Gastrocnemius medialis (tissue), 4 donors: ENCODE measurements around the gene SFSWAP. TPM values are rescaled to one million over a fixed set of nuclear protein-coding genes. Genes with fewer than 3 reads are reported as not detected.
"Not testable (repeated sequence)": the region's sequence is repeated elsewhere in the genome, so short reads cannot be mapped to it uniquely, and the experiment has no call there.

ENCODE experiments used
- ATAC-seq, 2 donors: fragments of 150-250 bp; one replicate each; pipeline ENCODE4 v1.9.1; 2016
- DNase-seq, 2 donors: peaks; one replicate each; pipeline ENCODE4 v3.0.0-alpha.2; 2019
- H3K27ac ChIP-seq, 4 donors: fragments of 200-600 bp; sonication (generic); 1 replicate in 1 of 4; 2 replicates in 3 of 4; pipeline ENCODE4 v1.5.1; 2016 to 2018; ENCODE audit warnings: mild to moderate bottlenecking in 2 of 4, moderate library complexity in 1 of 4
- H3K27me3 ChIP-seq, 3 donors: fragments of 200-600 bp; sonication (generic) in 2 of 3; 1 replicate in 1 of 3; 2 replicates in 2 of 3; pipeline versions ENCODE4 v1.5.1 to v1.6.0; 2016 to 2019; ENCODE audit warnings: mild to moderate bottlenecking in 1 of 3, moderate library complexity in 1 of 3
- H3K36me3 ChIP-seq, 2 donors: fragments of 200-600 bp; sonication (generic) in 1 of 2; one replicate each; pipeline ENCODE4 v1.5.1; 2017 to 2018
- H3K4me1 ChIP-seq, 2 donors: fragments of 200-600 bp; sonication (generic) in 1 of 2; one replicate each; pipeline ENCODE4 v1.5.1; 2016 to 2017; ENCODE audit warnings: mild to moderate bottlenecking in 2 of 2
- H3K4me3 ChIP-seq, 4 donors: fragments of 200-600 bp; sonication (generic) in 3 of 4; 1 replicate in 1 of 4; 2 replicates in 3 of 4; pipeline ENCODE4 v1.5.1; 2016 to 2019; ENCODE audit warnings: mild to moderate bottlenecking in 2 of 4
- H3K9me3 ChIP-seq, 3 donors: fragments of 200-600 bp; sonication (generic) in 2 of 3; 1 replicate in 1 of 3; 2 replicates in 2 of 3; pipeline ENCODE4 v1.5.1; 2016 to 2019
- POLR2A ChIP-seq, 2 donors: fragments of 450-650 bp; IDR thresholded peaks; one replicate each; pipeline ENCODE4 v1.6.1; 2017; ENCODE audit warnings: antibody characterized with exemption in 2 of 2, mild to moderate bottlenecking in 2 of 2, moderate library complexity in 2 of 2
- in situ Hi-C, 4 donors: fragments of 200-750 bp; cut with MboI; loops; one replicate each; pipeline versions ENCODE4 v1.15.0 to v1.8.0; 2017; ENCODE audit warnings: low sequenced_read_pairs in 4 of 4
- intact Hi-C: fragments of 100-400 bp; cut with DNase I; formaldehyde crosslinking; loops from one replicate; pipeline ENCODE4 v1.15.1; 2023; ENCODE audit warnings: low total_unique reads
- total RNA-seq, 4 donors: library from RNA; depleted of rRNA; stranded (reverse); fragments of >200 nt; gene quantifications; one replicate each; pipeline versions ENCODE4 v1.1.0 to v1.2.3, GENCODE V29; 2016
- TF ChIP-seq, protein P1 (sequence below), 5 experiments: fragments of 450-650 bp in 3 of 5; fragments of 200-600 bp in 2 of 5; sonication (generic) in 2 of 5; IDR thresholded peaks in 4 of 5; conservative IDR thresholded peaks in 1 of 5; 1 replicate in 4 of 5; 2 replicates in 1 of 5; pipeline ENCODE4 v1.5.1; 2016 to 2019; ENCODE audit warnings: antibody characterized with exemption in 5 of 5, mild to moderate bottlenecking in 3 of 5, moderate library complexity in 3 of 5

Gene SFSWAP
- total RNA-seq, 4 donors from 2014 or later, result 18.0 to 29.7 (median 25.4) TPM

DNA sequence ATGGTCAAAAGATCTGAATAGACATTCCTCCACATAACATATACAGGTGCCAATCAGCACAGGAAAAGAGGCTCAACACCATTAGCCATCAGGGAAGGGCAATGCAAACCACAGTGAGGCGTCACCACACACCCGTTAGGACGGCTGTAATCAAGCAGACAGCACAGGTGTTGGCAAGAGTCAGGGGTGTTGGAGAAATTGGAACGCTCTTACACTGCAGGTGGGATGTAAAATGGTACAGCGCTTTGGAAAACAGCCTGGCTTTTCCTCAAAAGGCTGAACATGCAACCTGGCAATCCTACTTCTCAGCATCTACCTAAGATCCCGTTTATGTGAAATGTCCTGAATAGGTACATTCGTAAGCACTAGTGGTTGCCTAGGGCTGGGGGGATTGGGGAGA lies 95.8 kb downstream of the SFSWAP start:
- no peak overlapping the region for H3K27ac ChIP-seq
- ATAC-seq, result no peak

GRCh38 chr12:131808744-131809371 lies 98.0 kb downstream of the SFSWAP start:
- Histone ChIP-seq H3K9me3 (no peaks in the 10 kb centered on the region), H3K4me1 (no peaks in the 10 kb centered on the region), H3K27ac (no peak overlapping the region), H3K4me3 (peak overlapping the region in 1 of 4 donors; percentile 40), H3K36me3 (no peaks in the 10 kb centered on the region), H3K27me3 (no peaks in the 10 kb centered on the region)
- in situ Hi-C loops (no loop called here), intact Hi-C loops (no loop called here)
- DNase-seq (no peak), ATAC-seq (no peak)
- TF ChIP-seq POLR2A (IDR thresholded peaks at IDR 0.05), result no peak
- TF ChIP-seq, protein P1, sequence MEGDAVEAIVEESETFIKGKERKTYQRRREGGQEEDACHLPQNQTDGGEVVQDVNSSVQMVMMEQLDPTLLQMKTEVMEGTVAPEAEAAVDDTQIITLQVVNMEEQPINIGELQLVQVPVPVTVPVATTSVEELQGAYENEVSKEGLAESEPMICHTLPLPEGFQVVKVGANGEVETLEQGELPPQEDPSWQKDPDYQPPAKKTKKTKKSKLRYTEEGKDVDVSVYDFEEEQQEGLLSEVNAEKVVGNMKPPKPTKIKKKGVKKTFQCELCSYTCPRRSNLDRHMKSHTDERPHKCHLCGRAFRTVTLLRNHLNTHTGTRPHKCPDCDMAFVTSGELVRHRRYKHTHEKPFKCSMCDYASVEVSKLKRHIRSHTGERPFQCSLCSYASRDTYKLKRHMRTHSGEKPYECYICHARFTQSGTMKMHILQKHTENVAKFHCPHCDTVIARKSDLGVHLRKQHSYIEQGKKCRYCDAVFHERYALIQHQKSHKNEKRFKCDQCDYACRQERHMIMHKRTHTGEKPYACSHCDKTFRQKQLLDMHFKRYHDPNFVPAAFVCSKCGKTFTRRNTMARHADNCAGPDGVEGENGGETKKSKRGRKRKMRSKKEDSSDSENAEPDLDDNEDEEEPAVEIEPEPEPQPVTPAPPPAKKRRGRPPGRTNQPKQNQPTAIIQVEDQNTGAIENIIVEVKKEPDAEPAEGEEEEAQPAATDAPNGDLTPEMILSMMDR (IDR thresholded peaks at IDR 0.05 in 4 of 5, conservative IDR thresholded peaks at IDR 0.05 in 1 of 5), result no peak

More for the DNA sequence above, 95.8 kb downstream of the SFSWAP start:
- Histone ChIP-seq H3K36me3 (peaks cover 0 to 9% of the 10 kb centered on the region in 2 donors), H3K27me3 (no peaks in the 10 kb centered on the region), H3K4me3 (no peak overlapping the region), H3K4me1 (no peaks in the 10 kb centered on the region), H3K9me3 (no peaks in the 10 kb centered on the region)
- in situ Hi-C loops, result no loop called here
- intact Hi-C loops, result no loop called here
- no peak for DNase-seq
- TF ChIP-seq, protein P1 (IDR thresholded peaks at IDR 0.05 in 4 of 5, conservative IDR thresholded peaks at IDR 0.05 in 1 of 5), result no peak
- no peak for TF ChIP-seq POLR2A (IDR thresholded peaks at IDR 0.05)

DNA sequence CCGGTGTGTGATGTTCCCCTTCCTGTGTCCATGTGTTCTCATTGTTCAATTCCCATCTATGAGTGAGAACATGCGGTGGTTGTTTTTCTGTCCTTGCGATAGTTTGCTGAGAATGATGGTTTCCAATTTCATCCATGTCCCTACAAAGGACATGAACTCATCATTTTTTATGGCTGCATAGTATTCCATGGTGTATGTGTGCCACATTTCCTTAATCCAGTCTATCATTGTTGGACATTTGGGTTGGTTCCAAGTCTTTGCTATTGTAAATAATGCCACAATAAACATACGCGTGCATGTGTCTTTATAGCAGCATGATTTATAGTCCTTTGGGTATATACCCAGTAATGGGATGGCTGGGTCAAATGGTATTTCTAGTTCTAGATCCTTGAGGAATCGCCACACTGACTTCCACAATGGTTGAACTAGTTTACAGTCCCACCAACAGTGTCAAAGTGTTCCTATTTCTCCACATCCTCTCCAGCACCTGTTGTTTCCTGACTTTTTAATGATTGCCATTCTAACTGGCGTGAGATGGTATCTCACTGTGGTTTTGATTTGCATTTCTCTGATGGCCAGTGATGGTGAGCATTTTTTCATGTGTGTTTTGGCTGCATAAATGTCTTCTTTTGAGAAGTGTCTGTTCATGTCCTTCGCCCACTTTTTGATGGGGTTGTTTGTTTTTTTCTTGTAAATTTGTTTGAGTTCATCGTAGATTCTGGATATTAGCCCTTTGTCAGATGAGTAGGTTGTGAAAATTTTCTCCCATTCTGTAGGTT lies 98.8 kb downstream of the SFSWAP start:
- ATAC-seq, result not testable (repeated sequence)

GRCh38 chr12:131810726-131811125 lies 99.8 kb downstream of the SFSWAP start:
- no peak for TF ChIP-seq POLR2A (IDR thresholded peaks at IDR 0.05)
- TF ChIP-seq, protein P1 (IDR thresholded peaks at IDR 0.05 in 4 of 5, conservative IDR thresholded peaks at IDR 0.05 in 1 of 5), result no peak
- no peak for DNase-seq
- H3K4me3 ChIP-seq, result no peak overlapping the region
- in situ Hi-C loops, result no loop called here
- intact Hi-C loops, result no loop called here
- no peak for ATAC-seq
- H3K4me1 ChIP-seq, result no peaks in the 10 kb centered on the region
- H3K27me3 ChIP-seq, result no peaks in the 10 kb centered on the region
- H3K27ac ChIP-seq, result no peak overlapping the region
- no peaks in the 10 kb centered on the region for H3K36me3 ChIP-seq
- H3K9me3 ChIP-seq, result no peaks in the 10 kb centered on the region

More for the DNA sequence above, 98.8 kb downstream of the SFSWAP start:
- H3K4me3 ChIP-seq, in situ Hi-C loops, intact Hi-C loops, DNase-seq, H3K4me1 ChIP-seq, H3K27ac ChIP-seq, H3K9me3 ChIP-seq, H3K27me3 ChIP-seq, H3K36me3 ChIP-seq: not testable (repeated sequence)

DNA sequence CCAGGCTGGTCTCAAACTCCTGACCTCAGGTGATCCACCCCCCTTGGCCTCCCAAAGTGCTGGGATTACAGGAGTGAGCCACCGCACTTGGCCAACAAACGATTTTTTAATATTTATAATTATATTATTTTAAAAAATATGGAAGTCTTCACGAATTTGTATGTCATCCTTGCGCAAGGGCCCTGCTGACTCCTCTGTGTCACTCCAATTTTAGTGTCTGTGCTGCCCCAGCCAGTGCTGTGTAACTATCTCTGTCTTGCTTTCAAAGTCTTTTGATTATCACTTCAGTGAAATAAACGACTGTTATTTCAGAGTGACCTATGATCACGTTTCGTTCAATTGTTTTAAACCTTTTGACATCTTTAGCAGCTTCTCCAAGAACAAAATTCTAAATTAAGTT lies 104.2 kb downstream of the SFSWAP start:
- no peaks in the 10 kb centered on the region for H3K9me3 ChIP-seq
- in situ Hi-C loops, result no loop called here
- H3K27ac ChIP-seq, result no peak overlapping the region
- H3K4me1 ChIP-seq, result no peaks in the 10 kb centered on the region
- intact Hi-C loops, result no loop called here
- H3K4me3 ChIP-seq, result no peak overlapping the region
- H3K27me3 ChIP-seq, result no peaks in the 10 kb centered on the region
- no peak for ATAC-seq
- H3K36me3 ChIP-seq, result no peaks in the 10 kb centered on the region
- no peak for TF ChIP-seq POLR2A (IDR thresholded peaks at IDR 0.05)
- TF ChIP-seq, protein P1 (IDR thresholded peaks at IDR 0.05 in 4 of 5, conservative IDR thresholded peaks at IDR 0.05 in 1 of 5), result no peak
- no peak for DNase-seq
